BLaER1 (cell line): Measurements from ENCODE around the gene AKR1E2.

Source experiments
- H3K27ac ChIP-seq: shearing (Covaris generic); formaldehyde crosslinking; 2 replicates; pipeline ENCODE4 v1.8.1; 2022
- H3K27me3 ChIP-seq: shearing (Covaris generic); formaldehyde crosslinking; 2 replicates; pipeline ENCODE4 v1.8.1; 2022
- H3K36me3 ChIP-seq: shearing (Covaris generic); formaldehyde crosslinking; 2 replicates; pipeline ENCODE4 v1.8.1; 2022
- H3K4me1 ChIP-seq: shearing (Covaris generic); formaldehyde crosslinking; 2 replicates; pipeline ENCODE4 v1.8.1; 2022
- H3K4me2 ChIP-seq: shearing (Covaris generic); formaldehyde crosslinking; 2 replicates; pipeline ENCODE4 v1.8.1; 2022
- H3K4me3 ChIP-seq: shearing (Covaris generic); formaldehyde crosslinking; 2 replicates; pipeline ENCODE4 v1.8.1; 2022
- H3K9ac ChIP-seq: shearing (Covaris generic); formaldehyde crosslinking; 2 replicates; pipeline ENCODE4 v1.8.1; 2022
- H3K9me3 ChIP-seq: shearing (Covaris generic); formaldehyde crosslinking; 2 replicates; pipeline ENCODE4 v1.8.1; 2022
- H4K20me1 ChIP-seq: shearing (Covaris generic); formaldehyde crosslinking; 2 replicates; pipeline ENCODE4 v1.8.1; 2022
- Cebpa-rat ChIP-seq: shearing (Covaris generic); IDR thresholded peaks from 2 replicates; pipeline ENCODE4 v1.8.1; 2022

AKR1E2 gene

DNA sequence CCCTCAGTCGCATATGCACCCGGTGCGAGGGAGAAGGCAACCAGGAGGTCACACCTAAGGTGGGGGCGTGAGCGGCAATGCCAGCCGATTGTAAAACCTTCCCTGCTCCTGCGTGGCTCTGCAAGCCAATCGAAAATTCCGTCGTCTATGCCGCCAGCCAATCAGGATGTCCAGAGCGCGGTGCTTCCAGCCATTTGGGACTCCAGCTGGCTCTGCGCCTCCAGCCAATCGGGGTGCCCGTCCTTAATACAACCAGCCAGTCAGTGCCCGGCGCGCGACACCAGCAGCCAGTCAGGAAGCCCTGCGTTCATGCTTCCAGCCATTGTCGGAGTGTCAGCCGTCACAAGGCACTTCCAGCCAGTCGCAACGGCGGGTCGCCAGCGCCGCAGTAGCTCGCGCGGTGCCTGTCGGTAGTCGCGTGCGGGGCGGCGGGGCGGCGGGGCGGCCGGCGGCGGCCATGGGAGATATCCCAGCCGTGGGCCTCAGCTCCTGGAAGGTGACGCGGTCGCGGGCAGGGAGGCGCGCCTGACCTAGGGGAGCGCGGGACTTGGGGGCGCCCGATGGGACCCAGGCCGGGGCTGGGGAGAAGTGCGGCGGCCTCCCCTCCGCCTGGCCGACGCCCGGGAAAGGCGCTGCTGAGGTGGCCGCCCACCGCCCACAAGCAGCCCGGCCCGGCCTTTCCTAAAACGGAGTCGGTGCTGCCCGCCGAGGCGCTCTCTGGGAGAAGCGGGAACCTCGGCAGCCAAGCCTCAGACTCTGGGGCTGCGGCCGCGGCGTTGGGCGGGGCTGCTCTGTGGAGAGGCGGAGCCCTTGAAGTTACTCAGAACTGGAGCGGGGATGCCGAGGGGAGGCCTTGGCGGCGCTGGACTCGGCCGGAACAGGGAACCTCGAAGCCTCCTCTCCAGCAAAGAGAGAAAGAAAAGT lies at the start of gene AKR1E2:
TSS of gene AKR1E2 (plus strand) at position 340 of the 924 bp plus-strand sequence. CDS start at position 458, 118 bp downstream.
- Histone ChIP-seq H3K27ac (no peak within 1 kb of the TSS), H4K20me1 (no peaks in the 10 kb centered on the region), H3K9me3 (peaks cover 17% of the 10 kb centered on the region), H3K9ac (no peak within 1 kb of the TSS), H3K4me3 (peak within 1 kb of the TSS; percentile 46), H3K4me1 (no peaks in the 10 kb centered on the region), H3K27me3 (peaks cover 39% of the 10 kb centered on the region), H3K4me2 (peak within 1 kb of the TSS; percentile 51), H3K36me3 (no peaks in the 10 kb centered on the region)
- TF ChIP-seq Cebpa-rat = no peak

DNA sequence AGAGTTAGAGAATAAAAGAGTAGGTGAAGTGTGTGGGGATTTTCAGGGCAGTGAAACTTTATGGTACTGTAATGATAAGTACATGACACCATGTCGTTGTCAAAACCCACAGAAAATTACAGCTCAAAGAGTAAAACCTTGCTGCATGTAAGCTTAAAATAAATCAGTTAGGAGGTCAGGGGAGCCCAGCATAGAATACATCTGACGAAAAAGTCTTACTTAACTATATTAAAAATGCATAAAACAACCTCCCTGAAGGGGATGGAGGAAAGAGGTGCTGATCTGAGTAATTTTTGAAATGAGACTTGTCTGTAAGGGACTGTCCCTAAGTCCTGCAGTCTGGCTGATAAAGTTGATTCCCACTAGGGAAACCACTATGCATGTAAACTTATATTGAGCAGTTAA lies 49.8 kb upstream of the AKR1E2 start:
- Histone ChIP-seq H3K4me3 (no peak overlapping the region), H3K36me3 (no peaks in the 10 kb centered on the region), H3K27ac (no peak overlapping the region), H3K4me1 (peaks cover 14% of the 10 kb centered on the region), H4K20me1 (no peaks in the 10 kb centered on the region), H3K9ac (no peak overlapping the region), H3K4me2 (no peak overlapping the region), H3K9me3 (no peaks in the 10 kb centered on the region), H3K27me3 (no peaks in the 10 kb centered on the region)
- TF ChIP-seq Cebpa-rat = no peak

DNA sequence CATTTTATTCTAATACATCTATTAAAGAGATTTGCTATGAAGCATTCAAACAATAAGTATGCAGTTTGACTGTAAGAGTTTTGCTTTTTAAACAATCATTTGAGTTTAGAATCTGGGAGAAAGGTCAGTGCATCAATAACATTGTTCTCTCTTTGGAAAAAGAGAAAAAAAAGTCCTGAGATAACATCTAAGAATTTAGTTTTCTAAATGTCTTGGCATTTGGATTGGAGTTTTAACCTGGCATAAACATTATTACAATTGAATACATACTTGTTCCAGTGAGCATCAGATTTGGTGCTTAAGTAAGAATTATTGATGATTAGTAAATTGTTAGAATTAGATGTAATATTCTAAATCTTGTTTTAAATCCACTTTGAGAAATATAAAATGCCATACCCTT lies 47.2 kb upstream of the AKR1E2 start:
- Histone ChIP-seq H3K9ac (no peak overlapping the region), H3K4me1 (peaks cover 14% of the 10 kb centered on the region), H3K36me3 (no peaks in the 10 kb centered on the region), H3K4me3 (no peak overlapping the region), H4K20me1 (no peaks in the 10 kb centered on the region), H3K9me3 (no peaks in the 10 kb centered on the region), H3K27ac (no peak overlapping the region), H3K4me2 (no peak overlapping the region), H3K27me3 (no peaks in the 10 kb centered on the region)
- no peak for TF ChIP-seq Cebpa-rat

DNA sequence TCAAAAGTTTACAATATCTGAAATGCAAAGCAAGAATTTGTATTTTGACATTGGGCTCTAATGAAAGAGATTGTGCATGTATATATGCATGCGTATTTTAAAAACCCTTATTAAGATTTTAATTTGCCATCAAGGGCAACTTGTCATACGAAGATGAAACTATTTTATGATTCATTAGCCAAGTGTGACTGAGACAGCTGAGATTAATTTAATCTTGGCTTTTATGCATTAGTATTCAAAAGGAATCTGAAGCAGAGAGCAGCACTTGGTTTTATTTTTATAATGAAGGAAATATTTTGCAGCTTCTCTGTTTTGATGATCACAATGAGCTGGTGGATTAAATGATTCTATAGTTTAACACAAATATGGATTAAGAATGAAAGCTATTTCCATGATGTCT lies 45.9 kb upstream of the AKR1E2 start:
- TF ChIP-seq Cebpa-rat = no peak
- Histone ChIP-seq H3K4me3 (no peak overlapping the region), H3K27ac (no peak overlapping the region), H3K36me3 (no peaks in the 10 kb centered on the region), H3K4me1 (peaks cover 14% of the 10 kb centered on the region), H3K27me3 (no peaks in the 10 kb centered on the region), H3K9me3 (no peaks in the 10 kb centered on the region), H4K20me1 (no peaks in the 10 kb centered on the region), H3K4me2 (peak overlapping the region; percentile 38), H3K9ac (no peak overlapping the region)

DNA sequence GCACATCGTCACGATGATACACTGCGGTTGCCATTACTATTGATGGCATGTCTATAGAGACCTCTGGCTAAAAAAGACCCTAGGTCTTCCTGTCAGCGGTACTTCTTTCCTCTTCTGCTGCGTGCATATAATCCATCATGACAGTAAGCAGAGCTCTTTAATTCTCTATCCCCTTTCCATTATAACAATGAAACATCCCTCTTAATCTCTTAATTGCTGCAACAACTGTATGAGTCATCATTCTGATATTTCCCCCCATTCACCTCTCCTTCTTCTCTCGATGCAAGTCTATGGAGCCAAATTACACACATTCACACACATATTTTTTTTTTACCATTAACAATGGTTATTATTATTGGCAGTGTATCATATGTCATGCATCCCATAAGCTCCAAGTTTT lies 45.2 kb upstream of the AKR1E2 start:
- Histone ChIP-seq H3K27me3 (no peaks in the 10 kb centered on the region), H3K9me3 (no peaks in the 10 kb centered on the region), H3K27ac (no peak overlapping the region), H3K4me1 (peaks cover 14% of the 10 kb centered on the region), H3K4me3 (no peak overlapping the region), H4K20me1 (no peaks in the 10 kb centered on the region), H3K36me3 (no peaks in the 10 kb centered on the region), H3K9ac (no peak overlapping the region), H3K4me2 (peak overlapping the region; percentile 38)
- TF ChIP-seq Cebpa-rat = no peak

DNA sequence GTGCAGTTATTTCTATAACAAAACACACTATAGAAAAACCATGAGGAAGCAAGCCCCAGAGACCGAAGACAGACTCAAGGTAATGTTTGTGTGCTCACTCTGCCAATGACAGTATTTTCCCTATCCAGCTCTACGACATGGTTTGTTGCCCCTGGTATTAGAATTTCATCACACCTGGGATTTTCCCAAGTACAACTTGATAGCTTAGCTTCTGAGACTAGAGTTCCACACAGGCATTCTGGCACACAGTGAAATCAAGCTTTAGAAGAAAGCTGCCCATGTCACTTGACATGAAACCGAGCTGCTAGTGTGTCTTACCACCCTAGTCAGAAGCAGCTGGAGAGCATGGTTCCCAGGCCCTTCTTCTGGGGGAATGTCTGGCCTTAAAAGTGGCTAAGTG lies 44.1 kb upstream of the AKR1E2 start:
- no peak overlapping the region for H3K4me2 ChIP-seq
- peaks cover 14% of the 10 kb centered on the region for H3K4me1 ChIP-seq
- no peaks in the 10 kb centered on the region for H3K27me3 ChIP-seq
- no peaks in the 10 kb centered on the region for H3K9me3 ChIP-seq
- H4K20me1 ChIP-seq = no peaks in the 10 kb centered on the region
- H3K9ac ChIP-seq = no peak overlapping the region
- H3K27ac ChIP-seq = no peak overlapping the region
- TF ChIP-seq Cebpa-rat = no peak
- H3K36me3 ChIP-seq = no peaks in the 10 kb centered on the region
- no peak overlapping the region for H3K4me3 ChIP-seq

DNA sequence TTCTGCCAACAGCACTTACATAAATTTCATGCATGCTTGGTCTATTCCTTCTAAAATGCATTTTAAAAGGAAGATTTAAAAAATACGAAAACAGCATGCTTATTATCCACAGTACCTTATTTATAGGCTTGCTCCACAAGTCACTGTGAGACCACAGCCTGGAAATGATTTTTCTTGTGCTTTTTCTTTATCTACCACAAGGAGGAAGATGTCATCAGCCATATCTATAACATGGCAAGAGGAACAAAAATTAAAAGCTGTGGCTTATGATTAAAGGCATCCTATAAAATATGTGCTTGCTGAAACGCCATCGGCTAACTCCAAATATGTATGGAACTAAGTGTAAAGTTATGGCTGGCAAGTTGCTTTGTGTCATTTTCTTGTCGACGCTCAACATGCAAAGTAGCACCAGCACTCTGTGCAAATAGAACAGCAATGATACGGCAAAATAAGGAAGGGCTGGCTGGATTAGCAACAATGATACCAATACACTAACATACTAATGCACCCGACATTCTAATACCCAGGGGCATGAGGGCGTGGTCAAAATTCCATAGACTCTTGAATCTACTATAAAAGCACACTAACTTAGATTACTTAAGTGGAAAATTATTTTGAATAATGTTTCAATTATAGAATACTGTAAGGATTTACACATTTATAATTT lies 41.2 kb upstream of the AKR1E2 start:
- Histone ChIP-seq H3K36me3 (no peaks in the 10 kb centered on the region), H3K4me3 (no peak overlapping the region), H4K20me1 (no peaks in the 10 kb centered on the region), H3K4me1 (peaks cover 12% of the 10 kb centered on the region), H3K9me3 (no peaks in the 10 kb centered on the region), H3K27ac (no peak overlapping the region), H3K27me3 (no peaks in the 10 kb centered on the region), H3K4me2 (no peak overlapping the region), H3K9ac (no peak overlapping the region)
- TF ChIP-seq Cebpa-rat = no peak

DNA sequence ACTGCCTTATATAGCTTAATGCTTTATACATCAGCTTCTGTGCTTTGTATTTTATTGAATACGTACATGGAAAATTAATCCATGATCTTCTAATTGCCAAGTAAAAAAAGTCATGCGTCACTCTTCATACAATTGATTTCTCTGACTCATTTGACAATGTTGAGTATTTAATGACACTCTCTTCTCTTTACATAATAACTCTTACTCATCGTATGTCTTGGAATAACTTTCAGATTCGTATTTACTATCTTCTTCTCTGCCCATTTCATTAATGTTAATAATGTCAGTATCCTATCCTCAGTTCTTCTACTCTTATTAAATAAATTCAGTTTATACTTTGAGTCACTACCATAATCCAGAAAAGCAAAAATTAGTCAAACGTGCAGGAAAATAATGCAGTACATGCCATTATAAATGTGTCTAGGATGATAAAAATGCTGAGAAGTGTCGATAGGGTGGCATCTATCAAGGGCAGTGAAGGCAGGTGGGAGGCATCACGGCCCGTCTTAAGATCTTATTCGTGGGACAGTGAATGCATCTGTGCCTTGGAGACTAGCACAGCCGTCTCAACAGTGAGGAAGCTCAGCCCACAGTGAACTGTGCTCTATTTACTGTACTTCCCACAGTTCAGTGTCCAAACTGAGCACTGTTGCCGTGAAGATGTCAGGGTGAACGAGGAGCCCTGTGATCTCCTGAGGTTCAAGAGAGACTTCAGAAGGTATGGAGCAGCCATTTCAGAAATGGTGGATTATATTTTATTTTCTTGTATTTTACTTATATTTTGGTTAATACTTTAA lies 39.8 kb upstream of the AKR1E2 start:
- Histone ChIP-seq H3K4me2 (no peak overlapping the region), H3K4me3 (no peak overlapping the region), H3K4me1 (peaks cover 9% of the 10 kb centered on the region), H3K27me3 (no peaks in the 10 kb centered on the region), H4K20me1 (no peaks in the 10 kb centered on the region), H3K27ac (no peak overlapping the region), H3K36me3 (no peaks in the 10 kb centered on the region), H3K9me3 (no peaks in the 10 kb centered on the region), H3K9ac (no peak overlapping the region)
- no peak for TF ChIP-seq Cebpa-rat

DNA sequence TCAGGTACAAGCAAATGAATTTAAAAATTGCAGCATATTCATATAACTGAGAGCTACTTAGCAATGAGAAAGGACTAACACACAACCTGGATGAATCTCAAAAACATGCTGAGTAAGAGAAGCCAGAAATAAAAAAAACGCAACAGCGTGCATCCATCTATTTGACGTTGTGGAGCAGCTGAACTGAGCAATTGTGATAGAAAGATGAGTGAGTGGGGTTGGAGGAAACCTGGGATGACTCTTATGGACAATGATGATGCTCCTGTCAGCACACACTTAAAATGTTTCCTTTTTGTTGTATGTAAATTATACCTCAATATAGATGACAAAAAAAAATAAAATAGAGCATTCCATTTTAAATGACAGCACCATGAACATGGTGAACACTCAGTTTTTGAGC lies 36.0 kb upstream of the AKR1E2 start:
- H3K4me2 ChIP-seq = peak overlapping the region; percentile 13; the same call in 1 of the 2 replicates
- no peak for TF ChIP-seq Cebpa-rat
- no peak overlapping the region for H3K4me3 ChIP-seq
- H3K27ac ChIP-seq = no peak overlapping the region
- H4K20me1 ChIP-seq = no peaks in the 10 kb centered on the region
- no peaks in the 10 kb centered on the region for H3K27me3 ChIP-seq
- H3K9ac ChIP-seq = no peak overlapping the region
- H3K4me1 ChIP-seq = peaks cover 9% of the 10 kb centered on the region
- no peaks in the 10 kb centered on the region for H3K36me3 ChIP-seq
- H3K9me3 ChIP-seq = no peaks in the 10 kb centered on the region
